ENCODE data around the gene GFRA1. TPM values are rescaled to one million over a fixed set of nuclear protein-coding genes. Genes with fewer than 3 reads are reported as not detected.

GFRA1 gene
- total RNA-seq, 2 experiments from 2014 or later: not detected

DNA sequence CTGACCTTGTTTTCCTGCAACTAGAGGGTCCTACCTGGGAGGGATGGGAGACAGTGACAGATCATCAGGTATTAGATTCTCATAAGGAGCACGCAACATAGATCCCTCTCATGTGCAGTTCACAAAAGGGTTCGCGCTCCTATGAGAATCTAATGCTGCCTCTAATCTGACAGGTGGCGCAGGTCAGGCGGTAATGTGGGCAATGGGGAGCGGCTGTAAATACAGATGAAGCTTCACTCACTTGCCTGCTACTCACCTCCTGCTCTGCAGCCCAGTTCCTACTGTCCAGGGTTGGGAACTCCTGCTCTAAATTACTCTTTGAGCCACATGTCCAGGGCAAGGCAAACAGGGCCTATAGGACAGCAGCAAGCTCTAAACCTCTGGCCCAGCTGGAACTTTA, 46.2 kb downstream of the GFRA1 start:
- CTCF ChIA-PET: no interaction called here
- intact Hi-C loops (cut with micrococcal nuclease): no loop called here
- DNase-seq: no peak
- Mint-ChIP-seq H3K36me3 (ENCODE audit: low read depth) (no peaks in the 10 kb centered on the region), H3K9me3 (no peaks in the 10 kb centered on the region), H3K27ac (no peak overlapping the region), H3K4me3 (no peak overlapping the region), H3K4me1 (ENCODE audit: low read depth) (no peaks in the 10 kb centered on the region), H3K27me3 (ENCODE audit: low read depth) (peaks cover 4% of the 10 kb centered on the region)

GRCh38 chr10:116226053-116226452, 47.0 kb downstream of the GFRA1 start:
- DNase-seq: no peak
- H3K36me3 Mint-ChIP-seq (ENCODE audit: low read depth): no peaks in the 10 kb centered on the region
- no peak overlapping the region for H3K27ac Mint-ChIP-seq
- intact Hi-C loops (cut with micrococcal nuclease): no loop called here
- H3K9me3 Mint-ChIP-seq: no peaks in the 10 kb centered on the region
- H3K4me3 Mint-ChIP-seq: no peak overlapping the region
- H3K4me1 Mint-ChIP-seq (ENCODE audit: low read depth): no peaks in the 10 kb centered on the region
- peaks cover 4% of the 10 kb centered on the region for H3K27me3 Mint-ChIP-seq (ENCODE audit: low read depth)
- CTCF ChIA-PET: interaction anchor here (0.6 kb wide), 1 partner anchor 903 kb away, joined by 3 read pairs; no protein-coding TSS in a partner anchor

DNA sequence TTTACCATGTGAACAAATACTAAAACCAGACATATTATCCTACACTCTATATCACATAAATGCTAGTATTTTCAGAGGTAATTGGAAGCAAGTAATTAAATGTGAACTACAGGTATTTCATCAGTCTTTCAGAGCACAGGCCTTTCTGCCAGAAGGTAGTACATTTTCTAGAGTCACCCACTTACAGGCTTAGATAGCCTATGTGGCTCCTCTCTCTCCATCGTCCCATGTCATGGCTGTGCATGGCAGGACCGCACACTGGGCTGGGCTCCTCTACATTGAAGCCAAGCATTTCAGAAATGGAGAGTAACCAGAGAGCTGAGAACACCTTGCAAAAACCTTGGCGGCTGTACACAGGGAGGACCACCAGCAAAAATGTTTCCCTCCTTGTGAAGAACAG, 49.7 kb downstream of the GFRA1 start:
- DNase-seq: no peak
- intact Hi-C loops (cut with micrococcal nuclease): no loop called here
- Mint-ChIP-seq H3K27ac (no peak overlapping the region), H3K9me3 (no peaks in the 10 kb centered on the region), H3K4me3 (no peak overlapping the region), H3K27me3 (ENCODE audit: low read depth) (peaks cover 2% of the 10 kb centered on the region), H3K4me1 (ENCODE audit: low read depth) (no peaks in the 10 kb centered on the region), H3K36me3 (ENCODE audit: low read depth) (no peaks in the 10 kb centered on the region)
- CTCF ChIA-PET: no interaction called here

DNA sequence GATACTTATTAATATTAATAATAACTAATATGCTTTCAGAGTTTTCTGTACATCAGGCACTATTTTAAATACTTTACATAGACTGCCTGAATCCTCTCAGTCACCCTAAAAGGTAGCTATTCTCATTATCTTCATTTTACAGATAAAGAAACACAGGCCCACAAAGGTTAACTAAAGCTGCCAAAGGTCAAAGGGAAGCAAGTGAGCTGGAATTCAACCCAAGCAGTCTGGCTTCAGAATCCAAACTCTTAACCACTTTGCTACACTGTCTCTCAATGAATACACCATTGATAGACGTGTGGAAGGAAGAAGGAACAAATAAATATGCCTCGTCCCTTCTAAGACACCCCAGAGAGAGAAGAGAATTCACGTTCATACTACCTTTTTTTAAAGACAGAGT, 52.0 kb downstream of the GFRA1 start:
- CTCF ChIA-PET: no interaction called here
- H3K4me3 Mint-ChIP-seq: no peak overlapping the region
- no peak overlapping the region for H3K27ac Mint-ChIP-seq
- H3K9me3 Mint-ChIP-seq: no peaks in the 10 kb centered on the region
- intact Hi-C loops (cut with micrococcal nuclease): no loop called here
- H3K27me3 Mint-ChIP-seq (ENCODE audit: low read depth): peaks cover 2% of the 10 kb centered on the region
- DNase-seq: no peak
- no peaks in the 10 kb centered on the region for H3K36me3 Mint-ChIP-seq (ENCODE audit: low read depth)
- no peaks in the 10 kb centered on the region for H3K4me1 Mint-ChIP-seq (ENCODE audit: low read depth)

DNA sequence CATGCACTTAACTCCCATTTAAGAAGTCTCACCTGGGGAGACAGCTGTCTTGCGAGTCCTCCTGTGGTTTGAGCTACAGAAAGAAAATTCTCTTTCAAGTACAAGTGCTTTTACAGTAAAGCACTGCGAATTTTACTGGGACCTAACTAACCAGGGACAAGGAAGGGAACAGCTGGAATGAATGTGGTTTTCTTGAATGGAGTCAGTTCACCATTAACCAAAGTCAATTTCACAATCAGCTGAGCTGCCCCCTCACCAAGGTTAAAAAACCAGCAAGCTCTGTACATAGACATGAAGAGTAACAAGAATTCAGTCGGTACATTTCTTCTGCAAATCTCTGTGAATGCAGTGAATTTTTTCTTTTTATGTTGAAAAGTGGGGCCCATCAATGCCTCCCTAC, 56.3 kb downstream of the GFRA1 start:
- H3K36me3 Mint-ChIP-seq (ENCODE audit: low read depth): no peaks in the 10 kb centered on the region
- no peaks in the 10 kb centered on the region for H3K27me3 Mint-ChIP-seq (ENCODE audit: low read depth)
- intact Hi-C loops (cut with micrococcal nuclease): no loop called here
- CTCF ChIA-PET: no interaction called here
- H3K4me1 Mint-ChIP-seq (ENCODE audit: low read depth): no peaks in the 10 kb centered on the region
- H3K9me3 Mint-ChIP-seq: no peaks in the 10 kb centered on the region
- no peak overlapping the region for H3K4me3 Mint-ChIP-seq
- DNase-seq: no peak
- no peak overlapping the region for H3K27ac Mint-ChIP-seq

GRCh38 chr10:116215651-116216050, 57.4 kb downstream of the GFRA1 start:
- H3K36me3 Mint-ChIP-seq (ENCODE audit: low read depth): no peaks in the 10 kb centered on the region
- no peaks in the 10 kb centered on the region for H3K9me3 Mint-ChIP-seq
- H3K27ac Mint-ChIP-seq: no peak overlapping the region
- CTCF ChIA-PET: no interaction called here
- no peaks in the 10 kb centered on the region for H3K4me1 Mint-ChIP-seq (ENCODE audit: low read depth)
- intact Hi-C loops (cut with micrococcal nuclease): no loop called here
- H3K27me3 Mint-ChIP-seq (ENCODE audit: low read depth): no peaks in the 10 kb centered on the region
- H3K4me3 Mint-ChIP-seq: no peak overlapping the region
- no peak for DNase-seq

GRCh38 chr10:116211682-116212081, 61.3 kb downstream of the GFRA1 start:
- no peaks in the 10 kb centered on the region for H3K4me1 Mint-ChIP-seq (ENCODE audit: low read depth)
- no peaks in the 10 kb centered on the region for H3K36me3 Mint-ChIP-seq (ENCODE audit: low read depth)
- CTCF ChIA-PET: interaction anchor here (0.6 kb wide), 1 partner anchor 470 kb away, joined by 3 read pairs; no protein-coding TSS in a partner anchor
- H3K4me3 Mint-ChIP-seq: no peak overlapping the region
- H3K9me3 Mint-ChIP-seq: no peaks in the 10 kb centered on the region
- DNase-seq: no peak
- H3K27me3 Mint-ChIP-seq (ENCODE audit: low read depth): no peaks in the 10 kb centered on the region
- intact Hi-C loops (cut with micrococcal nuclease): no loop called here
- H3K27ac Mint-ChIP-seq: no peak overlapping the region

GRCh38 chr10:116210588-116211346, 62.2 kb downstream of the GFRA1 start:
- Mint-ChIP-seq H3K27ac (no peak overlapping the region), H3K27me3 (ENCODE audit: low read depth) (no peaks in the 10 kb centered on the region), H3K4me3 (no peak overlapping the region), H3K36me3 (ENCODE audit: low read depth) (no peaks in the 10 kb centered on the region), H3K9me3 (no peaks in the 10 kb centered on the region), H3K4me1 (ENCODE audit: low read depth) (no peaks in the 10 kb centered on the region)
- CTCF ChIA-PET: no interaction called here
- DNase-seq: no peak
- intact Hi-C loops (cut with micrococcal nuclease): no loop called here

- no peak overlapping the region for H3K27ac Mint-ChIP-seq
- no peak overlapping the region for H3K4me3 Mint-ChIP-seq
- H3K4me1 Mint-ChIP-seq (ENCODE audit: low read depth): no peaks in the 10 kb centered on the region
- DNase-seq: no peak
- no peaks in the 10 kb centered on the region for H3K36me3 Mint-ChIP-seq (ENCODE audit: low read depth)
- CTCF ChIA-PET: interaction anchor here (0.6 kb wide), 1 partner anchor 9 kb away, joined by 3 read pairs; no protein-coding TSS in a partner anchor
- intact Hi-C loops (cut with micrococcal nuclease): no loop called here
- no peaks in the 10 kb centered on the region for H3K27me3 Mint-ChIP-seq (ENCODE audit: low read depth)
- no peaks in the 10 kb centered on the region for H3K9me3 Mint-ChIP-seq
Measured at GRCh38 chr10:116209781-116210180, 63.2 kb downstream of the GFRA1 start.

GRCh38 chr10:116208956-116209567, 63.9 kb downstream of the GFRA1 start:
- CTCF ChIA-PET: interaction anchor here (0.6 kb wide), 1 partner anchor 10 kb away, joined by 3 read pairs; no protein-coding TSS in a partner anchor
- H3K27ac Mint-ChIP-seq: no peak overlapping the region
- intact Hi-C loops (cut with micrococcal nuclease): no loop called here
- no peaks in the 10 kb centered on the region for H3K4me1 Mint-ChIP-seq (ENCODE audit: low read depth)
- no peak for DNase-seq
- no peaks in the 10 kb centered on the region for H3K9me3 Mint-ChIP-seq
- H3K36me3 Mint-ChIP-seq (ENCODE audit: low read depth): no peaks in the 10 kb centered on the region
- no peak overlapping the region for H3K4me3 Mint-ChIP-seq
- H3K27me3 Mint-ChIP-seq (ENCODE audit: low read depth): no peaks in the 10 kb centered on the region

- H3K36me3 Mint-ChIP-seq (ENCODE audit: low read depth): no peaks in the 10 kb centered on the region
- H3K9me3 Mint-ChIP-seq: no peaks in the 10 kb centered on the region
- no peak for DNase-seq
- intact Hi-C loops (cut with micrococcal nuclease): no loop called here
- CTCF ChIA-PET: no interaction called here
- H3K27me3 Mint-ChIP-seq (ENCODE audit: low read depth): peaks cover 4% of the 10 kb centered on the region
- H3K4me3 Mint-ChIP-seq: no peak overlapping the region
- H3K27ac Mint-ChIP-seq: no peak overlapping the region
- H3K4me1 Mint-ChIP-seq (ENCODE audit: low read depth): no peaks in the 10 kb centered on the region
Measured at GRCh38 chr10:116207690-116208089, 65.3 kb downstream of the GFRA1 start.

GRCh38 chr10:116203661-116204060, 69.3 kb downstream of the GFRA1 start:
- intact Hi-C loops (cut with micrococcal nuclease): no loop called here
- H3K4me3 Mint-ChIP-seq: no peak overlapping the region
- no peak for DNase-seq
- CTCF ChIA-PET: interaction anchor here (0.7 kb wide), 1 partner anchor 821 kb away, joined by 5 read pairs; no protein-coding TSS in a partner anchor
- H3K4me1 Mint-ChIP-seq (ENCODE audit: low read depth): no peaks in the 10 kb centered on the region
- H3K27me3 Mint-ChIP-seq (ENCODE audit: low read depth): peaks cover 8% of the 10 kb centered on the region
- H3K27ac Mint-ChIP-seq: no peak overlapping the region
- no peaks in the 10 kb centered on the region for H3K36me3 Mint-ChIP-seq (ENCODE audit: low read depth)
- H3K9me3 Mint-ChIP-seq: no peaks in the 10 kb centered on the region

Data from activated naive CD4-positive, alpha-beta T cell treated with anti-CD3 and anti-CD28 coated beads for 36 hours (primary cell).